Islet of Langerhans (tissue), 1 donor: ENCODE measurements around the gene CFAP410.

Experiments
- FAIRE-seq: peaks from one replicate; lab custom pipeline; 2011; peaks lifted over from hg19 to GRCh38; lab: Jason Lieb, UNC

CFAP410 gene

GRCh38 chr21:44298301-44298700 lies 40.9 kb downstream of the CFAP410 start:
- FAIRE-seq = no peak

- FAIRE-seq = no peak
Measured at GRCh38 chr21:44297525-44298290, 41.5 kb downstream of the CFAP410 start.

- FAIRE-seq = no peak
Measured at GRCh38 chr21:44296916-44297315, 42.3 kb downstream of the CFAP410 start.

GRCh38 chr21:44296103-44296519 lies 43.1 kb downstream of the CFAP410 start:
- no peak for FAIRE-seq

GRCh38 chr21:44295646-44296045 lies 43.5 kb downstream of the CFAP410 start:
- FAIRE-seq = no peak

GRCh38 chr21:44295163-44295573 lies 44.0 kb downstream of the CFAP410 start:
- no peak for FAIRE-seq

GRCh38 chr21:44294391-44295162 lies 44.6 kb downstream of the CFAP410 start:
- no peak for FAIRE-seq

- no peak for FAIRE-seq
Measured at GRCh38 chr21:44293551-44294231, 45.5 kb downstream of the CFAP410 start.

- FAIRE-seq = no peak
Measured at GRCh38 chr21:44292812-44293195, 46.4 kb downstream of the CFAP410 start.

GRCh38 chr21:44291936-44292811 lies 47.0 kb downstream of the CFAP410 start:
- no peak for FAIRE-seq

- no peak for FAIRE-seq
Measured at GRCh38 chr21:44291078-44291935, 47.9 kb downstream of the CFAP410 start.

GRCh38 chr21:44290327-44291077 lies 48.7 kb downstream of the CFAP410 start:
- FAIRE-seq = no peak

- no peak for FAIRE-seq
Measured at GRCh38 chr21:44289381-44290010, 49.7 kb downstream of the CFAP410 start.

- no peak for FAIRE-seq
Measured at GRCh38 chr21:44288251-44289110, 50.7 kb downstream of the CFAP410 start.

GRCh38 chr21:44286716-44287632 lies 52.2 kb downstream of the CFAP410 start:
- FAIRE-seq = no peak

GRCh38 chr21:44286086-44286715 lies 53.0 kb downstream of the CFAP410 start:
- FAIRE-seq = no peak
